Measurements from ENCODE around the gene PLVAP.
A peak's percentile ranks its signal among the peaks of the same experiment; 100 is the strongest.

The PLVAP gene

DNA sequence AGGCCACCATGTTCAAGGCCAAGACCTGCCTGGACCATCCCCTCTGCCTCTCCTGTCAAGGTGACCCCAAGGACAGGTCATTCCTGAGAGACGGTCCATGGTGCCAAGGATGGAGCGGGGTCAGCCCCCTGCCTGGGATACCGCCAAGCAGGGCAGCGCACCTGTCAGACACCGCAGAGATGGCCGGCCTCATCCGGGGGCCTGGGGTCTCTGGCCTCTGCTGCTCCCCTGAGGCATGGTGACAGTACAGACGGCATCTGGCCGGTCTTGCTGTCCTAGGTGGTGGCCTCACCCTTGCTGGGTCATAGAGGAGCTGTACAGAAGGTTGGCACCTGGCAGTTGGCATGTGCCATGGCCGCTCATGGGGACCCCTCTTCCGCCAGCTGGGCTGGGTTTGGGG, 56.7 kb downstream of the PLVAP start:
- no peak for DNase-seq

DNA sequence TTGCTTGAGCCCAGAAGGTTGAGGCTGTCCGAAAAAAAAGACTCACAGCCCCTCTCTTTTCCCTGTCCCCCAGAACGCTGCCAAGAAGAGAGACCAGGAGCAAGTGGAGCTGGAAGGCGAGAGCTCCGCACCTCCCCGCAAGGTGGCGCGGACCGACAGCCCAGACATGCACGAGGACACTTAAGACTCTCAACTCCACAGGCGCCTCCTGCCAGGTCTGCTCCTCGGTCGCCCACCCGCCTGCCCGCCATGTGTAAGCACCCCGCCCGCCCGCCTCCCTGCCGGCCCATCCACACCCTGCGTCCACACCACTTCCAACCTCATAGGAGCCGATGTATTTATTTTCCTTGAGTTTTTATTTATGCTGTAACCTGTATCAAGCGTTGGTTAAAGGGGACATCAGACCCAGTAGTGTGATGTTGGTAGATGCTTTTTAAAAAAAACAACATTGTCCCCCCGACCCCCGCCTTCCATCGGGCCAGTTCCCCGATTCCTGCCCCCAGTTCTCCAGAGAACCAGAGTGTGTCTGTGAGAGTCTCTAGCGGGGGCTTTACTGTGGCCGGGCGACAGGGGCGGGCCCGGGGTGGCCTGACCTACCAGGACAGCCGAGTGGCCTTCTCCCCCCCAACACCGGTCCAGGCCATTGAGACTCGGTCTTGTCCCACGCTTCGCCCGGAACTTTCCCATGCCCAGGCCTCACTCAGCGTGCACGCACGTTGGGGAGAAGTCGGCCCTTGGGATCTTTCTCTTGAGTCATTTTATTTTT, 57.5 kb downstream of the PLVAP start:
- no peak for DNase-seq

DNA sequence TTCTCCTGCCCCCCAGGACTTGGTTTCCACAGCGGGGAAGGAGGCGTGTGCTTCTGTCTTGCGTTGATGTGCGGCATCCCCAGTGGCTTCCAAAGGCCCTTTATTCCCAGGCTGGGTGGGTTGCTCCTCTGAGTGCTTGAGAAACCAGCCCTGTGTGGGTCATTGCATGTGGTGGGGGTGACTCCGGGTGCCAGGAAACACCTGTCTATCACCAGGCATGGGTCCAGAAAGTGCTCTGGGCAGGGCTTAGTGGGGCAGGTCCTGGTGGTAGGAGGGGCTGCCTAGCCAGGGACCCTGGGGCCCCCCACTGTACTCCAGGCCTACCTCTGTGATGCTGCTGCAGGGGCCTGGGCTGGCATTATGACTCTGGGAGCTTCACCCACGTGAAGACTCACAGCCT, 58.2 kb downstream of the PLVAP start:
- DNase-seq: no peak

DNA sequence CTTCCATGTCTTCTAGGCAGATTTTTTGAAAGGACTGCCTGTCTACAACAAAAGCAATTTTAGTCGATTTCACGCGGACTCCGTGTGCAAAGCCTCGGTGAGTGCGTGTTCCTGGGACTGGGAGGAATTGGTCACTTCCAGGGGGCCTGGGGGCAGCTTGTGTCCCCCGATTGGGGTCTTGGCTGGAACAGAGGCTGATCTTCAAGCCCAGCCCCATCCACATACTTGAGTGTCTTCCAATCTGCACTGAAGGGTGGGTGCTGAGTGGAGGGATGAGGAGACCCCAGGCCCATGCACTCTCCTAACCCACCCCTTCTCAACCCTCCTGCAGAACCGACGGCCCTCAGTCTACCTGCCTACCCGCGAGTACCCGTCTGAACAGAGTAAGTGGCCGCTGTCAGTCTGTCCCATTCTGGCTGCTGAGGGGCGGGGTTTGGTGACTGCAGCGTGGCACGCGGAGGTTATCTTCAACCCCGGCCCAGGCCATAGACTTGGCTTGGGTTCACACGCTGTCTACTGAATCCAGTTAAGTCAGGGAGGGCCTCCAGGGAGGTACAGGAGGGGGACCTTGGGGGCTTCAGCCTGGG, 63.0 kb downstream of the PLVAP start:
- DNase-seq: no peak

DNA sequence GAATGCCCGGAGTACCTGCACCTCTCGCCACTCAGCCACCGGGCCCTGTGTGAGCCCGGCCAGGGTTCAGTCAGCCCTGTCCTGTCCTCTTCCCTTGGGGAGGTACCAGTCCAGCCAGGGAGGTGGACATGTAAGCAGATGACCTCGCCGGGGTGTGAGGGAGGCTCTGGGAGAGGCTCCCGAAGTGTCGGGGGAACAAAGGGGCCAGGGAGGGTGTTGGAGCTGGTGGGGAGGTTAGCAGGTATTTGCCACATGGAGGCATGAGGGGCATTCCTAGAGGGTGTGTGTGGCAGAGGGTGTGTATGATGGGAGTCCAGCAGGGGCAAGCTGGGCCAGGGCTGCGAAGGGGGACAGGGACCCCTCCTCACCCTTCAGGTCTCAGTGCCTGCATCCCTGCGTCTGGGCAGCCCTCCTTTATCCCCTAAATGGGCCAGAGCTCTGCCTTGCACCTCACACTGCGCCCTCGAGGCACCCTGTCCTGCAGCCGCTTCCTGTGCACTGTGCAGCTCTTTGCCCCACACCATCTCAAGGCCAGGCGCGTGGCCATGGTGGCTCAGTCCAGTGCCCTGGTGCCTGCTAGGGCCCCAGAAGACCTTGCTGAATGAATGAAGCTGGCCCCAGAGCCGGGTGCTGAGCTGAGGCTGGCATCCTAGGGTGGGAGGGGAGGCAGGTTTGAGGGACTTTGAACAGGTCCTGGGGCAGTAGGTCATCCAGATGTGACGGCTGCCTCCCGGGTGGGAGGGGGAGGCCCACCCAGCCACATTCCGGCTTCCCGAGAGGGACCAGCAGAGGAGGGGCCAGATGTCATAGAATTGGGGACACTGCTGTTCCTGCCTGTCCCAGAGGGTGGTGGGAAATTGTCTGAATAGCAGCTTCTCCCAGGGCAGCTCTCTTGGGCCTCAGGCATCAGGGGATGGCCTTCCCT, 64.7 kb downstream of the PLVAP start:
- DNase-seq: no peak

DNA sequence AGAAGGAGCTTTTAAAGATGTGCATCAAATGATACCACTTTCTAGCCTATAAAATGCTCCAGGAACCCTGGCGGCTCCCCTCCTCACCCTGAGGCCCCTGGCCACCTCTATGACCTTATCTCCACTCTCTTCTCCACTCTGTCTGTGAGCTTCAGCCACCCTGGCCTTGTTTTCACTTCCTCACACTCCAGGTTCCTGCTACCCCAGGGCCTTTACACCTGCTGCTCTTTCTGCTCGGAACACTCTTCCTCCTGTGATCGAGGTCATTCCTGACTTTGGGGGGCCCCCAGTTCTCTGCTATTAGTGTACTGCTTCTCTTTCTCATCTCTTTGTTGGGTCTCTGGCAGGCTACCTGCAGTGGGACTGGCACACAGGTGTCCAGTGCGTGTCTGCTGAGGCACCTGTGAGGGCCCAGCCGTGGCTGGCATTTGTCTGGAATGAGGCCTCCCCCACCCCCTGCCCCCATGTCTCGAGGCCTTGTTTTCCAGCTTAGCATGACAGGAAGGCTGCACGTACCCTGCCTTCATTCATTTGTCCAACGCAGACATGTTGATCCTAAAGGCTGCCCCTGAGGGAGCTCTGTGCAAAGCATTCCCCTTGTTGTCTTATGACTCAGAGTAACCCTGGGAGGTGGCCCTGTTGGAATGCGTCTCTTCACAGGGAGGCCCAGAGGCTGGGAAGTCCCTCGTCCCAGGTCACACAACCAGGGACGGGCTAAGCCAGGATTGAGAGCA, 65.5 kb downstream of the PLVAP start:
- no peak for DNase-seq

DNA sequence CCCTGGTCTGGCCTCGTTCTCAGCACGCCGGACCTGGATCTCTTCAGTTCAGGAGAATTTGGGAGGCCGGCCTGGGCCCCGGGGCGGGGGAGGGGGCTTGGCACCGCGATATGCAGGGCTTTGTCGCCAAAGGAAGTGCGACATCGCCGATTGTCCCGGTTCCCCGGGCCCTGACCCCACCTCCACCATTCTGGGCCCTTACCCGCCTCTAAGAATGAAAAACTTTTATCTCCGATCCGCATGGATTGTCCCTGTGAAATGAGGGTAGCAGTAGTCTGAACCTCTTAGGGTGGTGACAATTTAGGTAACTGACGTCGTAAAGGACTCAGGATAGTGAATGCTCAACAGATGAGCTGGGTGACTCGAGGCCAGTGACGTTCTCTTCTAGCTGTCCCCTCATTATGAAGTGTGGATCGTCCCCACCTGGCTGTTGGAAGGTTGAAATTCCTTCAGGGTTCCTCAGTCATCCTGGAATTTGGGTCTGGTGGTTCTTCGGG, 67.1 kb downstream of the PLVAP start:
- DNase-seq: no peak

DNA sequence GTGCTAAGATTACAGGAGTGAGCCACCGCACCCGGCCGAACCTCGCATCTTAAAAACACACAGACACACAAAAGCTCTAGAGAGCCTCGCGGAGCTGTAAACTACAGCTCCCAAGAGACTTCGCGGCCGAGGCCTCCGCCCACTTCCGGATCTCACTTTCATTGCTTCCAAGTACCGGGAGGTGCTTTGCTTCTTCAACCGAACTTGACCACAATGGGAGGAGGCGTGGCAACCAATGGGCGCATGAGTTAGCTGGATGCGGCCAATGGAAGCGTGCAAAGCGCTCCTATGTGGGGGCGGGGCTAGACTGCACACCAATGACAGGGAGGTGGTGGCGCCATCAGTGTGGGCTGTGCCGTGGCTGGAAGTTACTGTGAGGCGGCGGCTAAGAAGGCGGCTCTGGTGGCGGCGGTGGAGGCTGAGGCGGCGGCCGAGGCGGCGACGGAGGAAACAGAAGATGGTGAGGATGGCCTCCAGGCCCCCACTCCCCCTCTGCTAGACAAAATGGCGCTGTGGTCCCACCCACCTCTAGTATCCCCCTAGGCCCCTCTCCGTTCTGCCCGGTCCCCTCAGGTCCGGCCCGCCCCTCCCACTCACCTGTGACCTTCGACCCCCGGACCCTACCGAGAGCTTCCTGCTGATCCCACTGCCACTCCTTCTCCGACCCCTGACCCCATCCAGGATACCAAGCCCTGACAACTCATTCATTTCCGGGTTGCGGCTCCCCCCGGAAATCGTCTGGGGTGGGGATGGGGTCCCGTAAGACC, 67.8 kb downstream of the PLVAP start, which contains the start of gene DDA1:
Gene DDA1, plus strand, starts transcription at position 366 of the 767 bp plus-strand sequence. Its CDS starts 92 bp downstream, at position 458.
- DNase-seq: peak; percentile 95

DNA sequence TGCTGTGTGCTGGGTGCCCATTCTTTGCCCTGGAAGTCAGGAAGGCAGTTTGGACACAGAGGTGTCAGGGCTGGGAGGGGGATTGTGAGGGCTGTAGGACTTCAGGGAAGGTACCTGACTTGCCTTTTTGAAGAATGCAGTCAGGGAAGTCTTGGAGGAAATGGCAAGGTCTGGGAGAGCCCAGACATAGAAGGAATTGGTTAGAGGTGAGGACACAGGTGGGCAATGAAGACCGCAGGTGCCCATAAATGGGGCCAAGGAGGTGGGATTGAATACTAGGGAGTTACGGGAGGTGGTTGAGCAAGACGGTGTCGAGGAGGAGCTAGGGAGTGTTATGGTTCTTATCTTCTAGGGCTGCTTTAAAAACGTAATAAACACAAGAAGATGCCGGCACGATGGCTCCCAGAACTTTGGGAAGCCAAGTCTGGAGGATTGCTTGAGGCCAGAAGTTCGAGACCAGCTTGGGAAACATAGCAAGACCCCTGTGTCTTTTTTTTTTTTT, 69.2 kb downstream of the PLVAP start:
- DNase-seq: no peak

DNA sequence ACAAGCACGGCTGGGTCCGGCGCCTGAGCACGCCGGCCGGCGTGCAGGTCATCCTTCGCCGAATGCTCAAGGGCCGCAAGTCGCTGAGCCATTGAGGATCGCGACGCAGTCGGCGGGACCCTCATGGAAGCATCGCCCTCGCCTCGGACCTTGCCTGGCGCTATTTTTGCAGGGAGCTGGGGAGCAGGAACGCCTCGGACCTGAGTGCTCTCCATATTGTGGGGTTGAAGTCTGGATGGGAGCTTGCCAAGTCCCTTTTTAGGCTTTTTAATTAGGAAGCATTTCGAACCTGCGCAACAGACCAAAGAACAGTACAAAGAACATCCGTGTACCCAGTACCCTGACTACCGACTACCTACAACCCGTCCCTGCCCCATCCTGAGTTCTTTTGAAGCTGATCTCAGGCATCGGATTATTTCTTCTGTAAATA, 70.8 kb downstream of the PLVAP start:
- no peak for DNase-seq

DNA sequence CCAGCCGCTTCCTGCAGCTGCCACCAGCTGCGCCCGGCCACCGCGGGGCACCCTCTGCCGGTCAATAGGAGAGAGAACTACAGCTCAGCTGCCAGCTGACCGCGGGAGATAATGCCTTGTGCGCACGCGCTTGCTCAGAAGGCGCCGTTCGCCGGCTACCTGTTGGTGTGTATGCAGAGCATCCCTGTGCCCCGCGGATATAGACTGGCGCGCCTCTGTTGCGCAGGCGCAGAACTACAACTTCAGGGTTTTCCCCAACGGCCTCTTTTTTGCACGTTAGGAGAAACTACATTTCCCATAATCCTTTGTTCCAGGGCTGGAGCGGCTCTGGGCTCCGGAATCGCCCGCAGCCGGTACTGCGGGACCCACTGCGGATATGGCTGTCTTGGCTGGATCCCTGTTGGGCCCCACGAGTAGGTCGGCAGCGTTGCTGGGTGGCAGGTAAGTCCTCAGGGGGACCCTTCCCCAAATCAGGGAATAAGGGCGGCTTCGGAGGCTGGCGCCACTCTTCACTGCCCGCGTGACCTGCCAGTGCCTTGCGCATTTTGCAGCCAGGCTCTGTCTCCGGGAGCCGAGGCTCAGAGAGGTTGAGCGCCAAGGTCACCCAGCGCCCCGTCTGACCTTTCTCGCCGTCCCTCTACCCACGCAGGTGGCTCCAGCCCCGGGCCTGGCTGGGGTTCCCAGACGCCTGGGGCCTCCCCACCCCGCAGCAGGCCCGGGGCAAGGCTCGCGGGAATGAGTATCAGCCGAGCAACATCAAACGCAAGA, 71.4 kb downstream of the PLVAP start, which contains the start of gene MRPL34:
Gene MRPL34, plus strand, starts transcription at position 356 of the 768 bp plus-strand sequence. Its CDS starts 21 bp downstream, at position 377.
- DNase-seq: peak; percentile 90

DNA sequence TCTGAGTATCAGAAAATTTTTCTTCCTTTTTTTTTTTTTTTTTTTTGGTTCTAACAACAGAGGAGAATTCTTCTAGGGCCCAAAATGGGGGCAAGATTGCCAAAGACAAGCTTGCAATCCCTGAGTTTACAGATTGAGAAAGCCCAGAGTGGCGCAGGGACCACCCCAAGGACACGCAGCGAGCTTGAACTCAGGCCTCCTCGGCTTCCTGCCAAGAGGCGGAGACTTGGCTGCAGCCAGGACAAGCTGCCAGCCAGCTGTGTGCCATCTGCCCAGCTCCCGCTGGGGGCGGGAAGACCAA, 72.0 kb downstream of the PLVAP start:
- no peak for DNase-seq

DNA sequence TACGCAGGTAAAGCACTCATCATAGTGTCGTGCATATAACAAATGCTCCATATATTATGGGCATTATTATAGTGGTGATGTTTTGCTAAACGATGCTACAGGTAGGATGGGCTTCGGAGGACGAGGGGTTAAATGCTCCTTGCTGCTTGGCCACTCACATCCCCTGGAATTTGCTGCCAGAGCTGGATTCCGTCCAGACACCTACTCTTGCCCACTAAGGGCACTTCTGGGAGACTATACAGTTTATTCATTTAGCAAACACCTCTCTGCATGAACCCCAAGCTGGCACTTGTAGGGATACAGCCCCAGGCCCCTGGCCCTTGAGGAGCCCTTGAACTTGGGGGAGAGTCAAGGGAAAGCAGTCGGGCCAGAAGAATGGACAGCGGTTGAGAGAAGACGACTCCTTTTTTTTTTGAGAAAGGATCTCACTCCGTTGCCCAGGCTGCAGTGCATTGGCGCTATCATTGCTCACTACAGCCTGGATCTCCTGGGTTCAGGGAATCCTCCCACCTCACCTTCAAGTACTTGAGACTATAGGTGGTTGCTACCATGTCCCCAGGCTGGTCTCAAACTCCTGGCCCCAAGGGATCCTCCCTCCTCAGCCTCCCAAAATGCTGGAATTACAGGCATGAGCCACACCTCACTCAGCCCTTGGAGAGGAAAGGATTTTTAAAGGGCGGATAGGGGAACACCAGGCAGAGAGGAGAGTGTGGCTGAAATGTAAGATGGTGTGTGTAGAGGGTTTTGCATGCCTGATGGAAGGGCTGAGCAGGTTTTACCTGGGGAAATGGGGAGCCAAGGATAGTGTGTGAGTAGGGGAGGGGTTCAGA, 72.5 kb downstream of the PLVAP start:
- DNase-seq: no peak

DNA sequence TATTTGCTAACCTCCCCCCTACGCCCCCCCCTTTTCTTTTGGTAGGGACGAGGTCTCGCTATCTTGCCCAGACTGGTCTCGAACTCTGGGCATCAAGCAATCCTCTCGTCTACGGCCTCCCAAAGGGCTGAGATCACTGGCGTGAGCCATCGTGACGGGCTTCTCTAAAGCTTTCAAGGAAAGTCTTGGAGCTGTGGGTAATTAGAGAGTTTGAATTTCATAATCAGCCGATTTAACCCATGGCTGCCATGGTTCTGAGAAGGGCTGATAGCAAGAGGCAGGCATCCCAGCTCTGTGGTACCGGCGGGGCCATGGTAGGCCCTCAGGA, 73.2 kb downstream of the PLVAP start:
- no peak for DNase-seq

DNA sequence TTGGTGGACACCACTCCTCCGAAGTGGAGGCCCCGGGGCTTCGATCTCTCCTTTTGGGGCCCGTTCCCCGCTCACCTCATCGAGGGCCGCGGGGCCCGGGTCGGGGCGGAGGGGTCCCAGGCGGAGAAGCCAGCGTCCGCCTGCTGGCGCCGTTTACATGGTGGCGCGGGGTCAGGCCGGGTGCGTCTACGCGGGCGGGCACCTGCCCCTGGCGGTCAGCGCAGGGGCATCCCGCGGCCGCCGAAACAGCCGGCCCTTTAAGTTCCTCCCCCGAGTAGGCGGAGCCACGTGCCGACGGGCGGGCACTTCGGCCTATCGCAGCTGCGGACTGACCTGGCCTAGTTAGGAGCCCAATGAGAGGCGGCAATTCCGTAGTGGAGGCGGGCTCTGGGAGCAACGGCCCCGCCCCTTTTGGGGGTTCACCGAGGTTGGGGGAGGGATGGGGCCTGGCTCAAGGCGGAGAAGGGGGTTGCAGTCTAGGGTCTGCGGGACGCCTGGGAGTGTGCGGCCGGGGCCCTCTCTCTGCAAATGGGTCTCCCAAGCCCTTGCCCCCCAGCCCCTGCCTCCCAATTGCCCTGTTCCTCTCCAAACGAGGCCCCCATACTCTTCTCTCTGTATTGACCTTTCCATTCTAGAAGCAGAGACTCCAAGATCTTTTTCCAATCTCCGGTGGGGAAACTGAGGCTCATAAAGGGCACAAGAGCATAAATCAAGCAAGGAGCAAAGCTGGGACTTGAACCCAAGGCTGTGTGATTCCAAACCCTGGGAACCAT, 73.8 kb downstream of the PLVAP start, which contains the start of gene ABHD8:
Gene ABHD8, minus strand, starts transcription at position 259 of the 773 bp plus-strand sequence. CDS start 1,809 bp downstream, outside the sequence.
- peak; percentile 89 for DNase-seq

DNA sequence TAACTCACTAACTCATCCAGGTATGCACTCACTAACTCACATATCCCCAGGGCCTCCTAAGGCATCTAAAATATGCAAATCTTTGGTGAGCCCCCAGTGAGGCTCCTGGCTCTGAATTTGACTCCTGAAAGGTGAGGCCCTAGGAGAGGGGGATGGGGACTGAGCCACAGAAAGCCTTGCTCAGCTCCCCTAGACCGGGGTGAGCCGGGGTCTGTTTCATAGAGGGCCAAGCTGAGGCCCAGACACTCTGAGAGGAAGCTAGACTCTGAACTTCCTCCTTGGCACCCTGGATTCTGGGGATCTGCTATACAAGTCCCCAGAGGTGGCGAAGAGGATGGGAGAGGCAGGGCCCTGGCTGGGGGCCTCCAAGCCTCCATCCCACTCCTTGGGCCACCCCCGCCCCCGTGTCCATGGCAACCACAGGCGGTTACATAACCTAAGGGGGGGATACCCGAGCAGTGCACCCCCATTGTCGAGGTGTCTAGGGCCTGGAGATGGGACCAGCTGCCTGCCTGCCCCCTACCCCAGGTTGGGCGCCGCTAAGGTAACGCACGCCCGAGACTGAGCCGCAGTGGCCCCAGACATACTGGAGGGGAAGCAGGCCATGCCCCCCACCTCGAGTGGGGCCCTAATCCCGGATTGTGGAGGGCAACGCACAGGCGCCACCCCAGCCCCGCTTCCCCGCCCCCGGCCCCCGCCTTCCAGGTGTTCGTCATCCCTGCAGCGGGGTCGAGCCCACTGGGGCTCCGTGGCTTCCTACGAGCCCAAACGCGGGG, 74.6 kb downstream of the PLVAP start:
- DNase-seq: no peak

All from stimulated activated CD4-positive, alpha-beta T cell treated with anti-CD3 and anti-CD28 coated beads, Interleukin-12 subunit alpha, Interleukin-12 subunit beta, amount 100 ng/mL, for 4 hours (primary cell).